Measurements from ENCODE around the gene MITF. TPM values are rescaled to one million over a fixed set of nuclear protein-coding genes. Genes with fewer than 3 reads are reported as not detected.

The MITF gene
- total RNA-seq, 2 donors from 2014 or later: 1.8 to 3.0 TPM

DNA sequence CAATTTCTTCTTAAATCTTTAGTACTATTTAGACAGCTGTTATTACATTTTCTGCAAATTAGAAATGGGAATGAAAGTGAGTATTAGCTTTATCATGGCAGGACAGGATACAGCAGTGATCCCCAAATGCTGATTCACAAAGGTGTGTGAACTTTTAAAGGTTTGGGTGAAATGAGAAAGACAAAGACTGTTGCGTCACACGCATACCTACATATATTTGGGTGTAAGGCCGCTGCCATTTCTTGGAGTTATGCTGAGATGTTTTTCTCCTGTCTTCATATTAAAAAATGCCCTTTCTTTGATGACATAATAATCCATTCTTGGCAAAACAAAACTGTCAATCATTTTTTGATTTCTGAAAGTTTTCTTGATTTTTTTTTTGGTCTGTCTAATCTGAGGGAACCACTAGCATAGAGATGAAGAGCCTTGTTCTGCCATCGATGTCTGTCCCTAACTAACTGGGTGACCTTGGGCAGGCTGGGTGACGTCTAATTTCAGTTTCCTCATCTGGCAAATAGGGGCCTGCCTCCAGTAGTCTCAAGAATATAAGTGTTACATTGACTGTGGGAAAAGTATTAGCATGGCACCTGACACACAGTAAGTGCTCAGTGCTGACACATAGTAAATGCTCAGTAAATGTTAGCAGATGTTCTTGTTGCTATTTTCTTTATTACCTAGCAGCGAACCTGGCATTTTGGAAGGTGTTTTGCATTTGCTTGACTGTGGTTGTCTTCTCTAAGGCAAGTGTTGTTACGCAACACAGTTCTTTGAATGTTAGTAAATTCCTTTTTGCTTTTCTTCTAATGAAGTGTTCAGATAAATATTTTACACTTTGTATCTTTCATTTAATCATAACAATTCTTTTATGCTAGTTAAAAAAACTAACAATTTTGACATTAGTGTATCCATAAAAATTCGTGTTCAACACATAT lies 5.0 kb downstream of the MITF start:
- no peaks in the 10 kb centered on the region for H3K9me3 Mint-ChIP-seq
- Histone ChIP-seq H3K9me3 (ENCODE audit: control insufficient read depth, low read length) (no peaks in the 10 kb centered on the region), H3K4me1 (ENCODE audit: control insufficient read depth, insufficient read depth, low read length) (no peaks in the 10 kb centered on the region), H3K9ac (ENCODE audit: extremely low read depth, low read length, poor library complexity, severe bottlenecking) (no peak overlapping the region), H3K4me3 (ENCODE audit: low read length) (no peak overlapping the region), H3K27me3 (ENCODE audit: control insufficient read depth, insufficient read depth, low read length, poor library complexity, severe bottlenecking) (peaks cover 42% of the 10 kb centered on the region), H3K27ac (ENCODE audit: low read depth, low read length) (no peak overlapping the region), H3K36me3 (ENCODE audit: control insufficient read depth, insufficient read depth, low read length) (no peaks in the 10 kb centered on the region)
- no peak for TF ChIP-seq CTCF (conservative IDR thresholded peaks at IDR 0.05)
- H3K4me3 Mint-ChIP-seq: no peak overlapping the region
- no peak overlapping the region for H3K27ac Mint-ChIP-seq
- no peaks in the 10 kb centered on the region for H3K36me3 Mint-ChIP-seq (ENCODE audit: low read depth)
- peaks cover 4% of the 10 kb centered on the region for H3K4me1 Mint-ChIP-seq
- DNase-seq: no peak
- peaks cover 22% of the 10 kb centered on the region for H3K27me3 Mint-ChIP-seq (ENCODE audit: insufficient read depth)
- 90 to 91% methylated on average over 3 to 8 of the region's 8 CpGs for WGBS, 2 experiments (ENCODE audit: insufficient coverage in 1 of 2, insufficient read length in 1 of 2)

- Mint-ChIP-seq H3K36me3 (ENCODE audit: low read depth) (no peaks in the 10 kb centered on the region), H3K9me3 (no peaks in the 10 kb centered on the region), H3K4me1 (peaks cover 3% of the 10 kb centered on the region), H3K4me3 (no peak overlapping the region), H3K27me3 (ENCODE audit: insufficient read depth) (peaks cover 18% of the 10 kb centered on the region), H3K27ac (no peak overlapping the region)
- TF ChIP-seq CTCF (conservative IDR thresholded peaks at IDR 0.05): no peak
- DNase-seq: no peak
- 83 to 90% methylated on average over 1 to 2 of the region's 2 CpGs for WGBS, 2 experiments (ENCODE audit: insufficient coverage in 1 of 2, insufficient read length in 1 of 2)
- Histone ChIP-seq H3K36me3 (ENCODE audit: control insufficient read depth, insufficient read depth, low read length) (no peaks in the 10 kb centered on the region), H3K4me3 (ENCODE audit: low read length) (no peak overlapping the region), H3K9me3 (ENCODE audit: control insufficient read depth, low read length) (no peaks in the 10 kb centered on the region), H3K4me1 (ENCODE audit: control insufficient read depth, insufficient read depth, low read length) (no peaks in the 10 kb centered on the region), H3K27ac (ENCODE audit: low read depth, low read length) (no peak overlapping the region), H3K9ac (ENCODE audit: extremely low read depth, low read length, poor library complexity, severe bottlenecking) (no peak overlapping the region), H3K27me3 (ENCODE audit: control insufficient read depth, insufficient read depth, low read length, poor library complexity, severe bottlenecking) (peaks cover 35% of the 10 kb centered on the region)
Observed at GRCh38 chr3:69745505-69745904, 6.2 kb downstream of the MITF start.

GRCh38 chr3:69746119-69746518 lies 6.9 kb downstream of the MITF start:
- Histone ChIP-seq H3K9ac (ENCODE audit: extremely low read depth, low read length, poor library complexity, severe bottlenecking) (no peak overlapping the region), H3K4me1 (ENCODE audit: control insufficient read depth, insufficient read depth, low read length) (no peaks in the 10 kb centered on the region), H3K36me3 (ENCODE audit: control insufficient read depth, insufficient read depth, low read length) (no peaks in the 10 kb centered on the region), H3K27ac (ENCODE audit: low read depth, low read length) (no peak overlapping the region), H3K27me3 (ENCODE audit: control insufficient read depth, insufficient read depth, low read length, poor library complexity, severe bottlenecking) (peaks cover 29% of the 10 kb centered on the region), H3K4me3 (ENCODE audit: low read length) (no peak overlapping the region), H3K9me3 (ENCODE audit: control insufficient read depth, low read length) (no peaks in the 10 kb centered on the region)
- no peak for DNase-seq
- Mint-ChIP-seq H3K27me3 (ENCODE audit: insufficient read depth) (peaks cover 12% of the 10 kb centered on the region), H3K4me3 (no peak overlapping the region), H3K9me3 (no peaks in the 10 kb centered on the region), H3K4me1 (no peaks in the 10 kb centered on the region), H3K27ac (no peak overlapping the region), H3K36me3 (ENCODE audit: low read depth) (no peaks in the 10 kb centered on the region)
- TF ChIP-seq CTCF (conservative IDR thresholded peaks at IDR 0.05): no peak
- no CpG with 5 or more reads among the region's 2 CpGs for WGBS, 2 experiments (ENCODE audit: insufficient coverage in 1 of 2, insufficient read length in 1 of 2)
